Liver (tissue), 3 donors: ENCODE data around the gene PLXNA2.

Experiments used
- EGR1 ChIP-seq, 2 donors: IDR thresholded peaks; 2 replicates each; pipeline ENCODE4 v1.6.1; 2016 to 2018; ENCODE audit warnings: antibody characterized with exemption in 2 of 2, low read depth in 2 of 2
- GABPA ChIP-seq, 2 donors: IDR thresholded peaks in 1 of 2; conservative IDR thresholded peaks in 1 of 2; 2 replicates each; pipeline ENCODE4 v1.6.1; 2016; ENCODE audit warnings: antibody characterized with exemption in 2 of 2, mild to moderate bottlenecking in 1 of 2, moderate library complexity in 1 of 2
- RAD21 ChIP-seq, 2 donors: IDR thresholded peaks; 2 replicates each; pipeline ENCODE4 v1.6.1; 2016; ENCODE audit warnings: antibody characterized with exemption in 2 of 2, mild to moderate bottlenecking in 2 of 2
- RXRA ChIP-seq, 2 donors: IDR thresholded peaks; 2 replicates each; pipeline ENCODE4 v1.6.1; 2017 to 2018; ENCODE audit warnings: antibody characterized with exemption in 2 of 2, mild to moderate bottlenecking in 1 of 2
- SP1 ChIP-seq: IDR thresholded peaks from 2 replicates; pipeline ENCODE4 v1.6.1; 2018; ENCODE audit warnings: antibody characterized with exemption, mild to moderate bottlenecking
- TAF1 ChIP-seq: conservative IDR thresholded peaks from 2 replicates; pipeline ENCODE4 v1.6.1; 2016; ENCODE audit warnings: antibody characterized with exemption, mild to moderate bottlenecking
- TF ChIP-seq, protein P1 (sequence below): fragments of 150-350 bp; IDR thresholded peaks from 2 replicates; pipeline ENCODE4 v1.5.1; 2017; ENCODE audit warnings: improper control_type of control experiment, low read depth, low read length; ENCODE audit not compliant: missing input control
- TF ChIP-seq, protein P2 (sequence below): IDR thresholded peaks from 2 replicates; pipeline ENCODE4 v1.6.1; 2016; ENCODE audit warnings: antibody characterized with exemption
- TF ChIP-seq, protein P3 (sequence below): IDR thresholded peaks from 2 replicates; pipeline ENCODE4 v1.6.1; 2016; ENCODE audit warnings: antibody characterized with exemption, mild to moderate bottlenecking
- donor health status: healthy.
- donor health status: healthy.

DNA sequence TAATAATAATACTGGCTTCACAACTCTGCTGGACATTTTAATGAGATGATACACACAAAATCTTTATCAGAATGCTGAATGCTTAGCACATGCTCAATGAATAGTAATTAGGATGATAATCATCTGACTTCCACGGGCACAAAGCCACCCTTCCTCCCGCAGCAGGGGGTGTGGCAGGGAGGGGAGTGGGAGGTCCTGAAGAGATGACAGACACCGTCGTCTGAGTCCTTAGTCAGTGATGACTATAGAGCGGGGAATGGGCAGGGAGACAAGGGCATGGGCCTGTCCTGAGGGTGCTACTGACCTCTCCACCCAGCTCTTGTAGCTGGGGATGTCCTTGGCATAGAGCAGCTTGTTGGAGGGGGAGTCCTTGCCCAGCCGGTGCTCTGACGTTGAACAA, 215.7 kb downstream of the PLXNA2 start:
- TF ChIP-seq, protein P1, sequence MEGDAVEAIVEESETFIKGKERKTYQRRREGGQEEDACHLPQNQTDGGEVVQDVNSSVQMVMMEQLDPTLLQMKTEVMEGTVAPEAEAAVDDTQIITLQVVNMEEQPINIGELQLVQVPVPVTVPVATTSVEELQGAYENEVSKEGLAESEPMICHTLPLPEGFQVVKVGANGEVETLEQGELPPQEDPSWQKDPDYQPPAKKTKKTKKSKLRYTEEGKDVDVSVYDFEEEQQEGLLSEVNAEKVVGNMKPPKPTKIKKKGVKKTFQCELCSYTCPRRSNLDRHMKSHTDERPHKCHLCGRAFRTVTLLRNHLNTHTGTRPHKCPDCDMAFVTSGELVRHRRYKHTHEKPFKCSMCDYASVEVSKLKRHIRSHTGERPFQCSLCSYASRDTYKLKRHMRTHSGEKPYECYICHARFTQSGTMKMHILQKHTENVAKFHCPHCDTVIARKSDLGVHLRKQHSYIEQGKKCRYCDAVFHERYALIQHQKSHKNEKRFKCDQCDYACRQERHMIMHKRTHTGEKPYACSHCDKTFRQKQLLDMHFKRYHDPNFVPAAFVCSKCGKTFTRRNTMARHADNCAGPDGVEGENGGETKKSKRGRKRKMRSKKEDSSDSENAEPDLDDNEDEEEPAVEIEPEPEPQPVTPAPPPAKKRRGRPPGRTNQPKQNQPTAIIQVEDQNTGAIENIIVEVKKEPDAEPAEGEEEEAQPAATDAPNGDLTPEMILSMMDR: no peak
- TF ChIP-seq, protein P2, sequence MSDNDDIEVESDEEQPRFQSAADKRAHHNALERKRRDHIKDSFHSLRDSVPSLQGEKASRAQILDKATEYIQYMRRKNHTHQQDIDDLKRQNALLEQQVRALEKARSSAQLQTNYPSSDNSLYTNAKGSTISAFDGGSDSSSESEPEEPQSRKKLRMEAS: no peak
- no peak for TF ChIP-seq SP1
- TF ChIP-seq TAF1: no peak
- TF ChIP-seq, protein P3, sequence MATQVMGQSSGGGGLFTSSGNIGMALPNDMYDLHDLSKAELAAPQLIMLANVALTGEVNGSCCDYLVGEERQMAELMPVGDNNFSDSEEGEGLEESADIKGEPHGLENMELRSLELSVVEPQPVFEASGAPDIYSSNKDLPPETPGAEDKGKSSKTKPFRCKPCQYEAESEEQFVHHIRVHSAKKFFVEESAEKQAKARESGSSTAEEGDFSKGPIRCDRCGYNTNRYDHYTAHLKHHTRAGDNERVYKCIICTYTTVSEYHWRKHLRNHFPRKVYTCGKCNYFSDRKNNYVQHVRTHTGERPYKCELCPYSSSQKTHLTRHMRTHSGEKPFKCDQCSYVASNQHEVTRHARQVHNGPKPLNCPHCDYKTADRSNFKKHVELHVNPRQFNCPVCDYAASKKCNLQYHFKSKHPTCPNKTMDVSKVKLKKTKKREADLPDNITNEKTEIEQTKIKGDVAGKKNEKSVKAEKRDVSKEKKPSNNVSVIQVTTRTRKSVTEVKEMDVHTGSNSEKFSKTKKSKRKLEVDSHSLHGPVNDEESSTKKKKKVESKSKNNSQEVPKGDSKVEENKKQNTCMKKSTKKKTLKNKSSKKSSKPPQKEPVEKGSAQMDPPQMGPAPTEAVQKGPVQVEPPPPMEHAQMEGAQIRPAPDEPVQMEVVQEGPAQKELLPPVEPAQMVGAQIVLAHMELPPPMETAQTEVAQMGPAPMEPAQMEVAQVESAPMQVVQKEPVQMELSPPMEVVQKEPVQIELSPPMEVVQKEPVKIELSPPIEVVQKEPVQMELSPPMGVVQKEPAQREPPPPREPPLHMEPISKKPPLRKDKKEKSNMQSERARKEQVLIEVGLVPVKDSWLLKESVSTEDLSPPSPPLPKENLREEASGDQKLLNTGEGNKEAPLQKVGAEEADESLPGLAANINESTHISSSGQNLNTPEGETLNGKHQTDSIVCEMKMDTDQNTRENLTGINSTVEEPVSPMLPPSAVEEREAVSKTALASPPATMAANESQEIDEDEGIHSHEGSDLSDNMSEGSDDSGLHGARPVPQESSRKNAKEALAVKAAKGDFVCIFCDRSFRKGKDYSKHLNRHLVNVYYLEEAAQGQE: no peak
- TF ChIP-seq EGR1 (IDR thresholded peaks at IDR 0.05; ENCODE audit: low read depth in 2 of 2): no peak
- TF ChIP-seq GABPA (IDR thresholded peaks at IDR 0.05 in 1 of 2, conservative IDR thresholded peaks at IDR 0.05 in 1 of 2): no peak
- no peak for TF ChIP-seq RXRA (IDR thresholded peaks at IDR 0.05)
- no peak for TF ChIP-seq RAD21 (IDR thresholded peaks at IDR 0.05)
